Inflammatory macrophage (primary cell): ENCODE results near the gene MED13.
"Not testable (repeated sequence)": the region's sequence is repeated elsewhere in the genome, so short reads cannot be mapped to it uniquely, and the experiment has no call there.

Source experiments
- DNase-seq, 2 donors: peaks; one replicate each; pipeline ENCODE4 v3.0.0-alpha.2; 2020 to 2022

Gene MED13

DNA sequence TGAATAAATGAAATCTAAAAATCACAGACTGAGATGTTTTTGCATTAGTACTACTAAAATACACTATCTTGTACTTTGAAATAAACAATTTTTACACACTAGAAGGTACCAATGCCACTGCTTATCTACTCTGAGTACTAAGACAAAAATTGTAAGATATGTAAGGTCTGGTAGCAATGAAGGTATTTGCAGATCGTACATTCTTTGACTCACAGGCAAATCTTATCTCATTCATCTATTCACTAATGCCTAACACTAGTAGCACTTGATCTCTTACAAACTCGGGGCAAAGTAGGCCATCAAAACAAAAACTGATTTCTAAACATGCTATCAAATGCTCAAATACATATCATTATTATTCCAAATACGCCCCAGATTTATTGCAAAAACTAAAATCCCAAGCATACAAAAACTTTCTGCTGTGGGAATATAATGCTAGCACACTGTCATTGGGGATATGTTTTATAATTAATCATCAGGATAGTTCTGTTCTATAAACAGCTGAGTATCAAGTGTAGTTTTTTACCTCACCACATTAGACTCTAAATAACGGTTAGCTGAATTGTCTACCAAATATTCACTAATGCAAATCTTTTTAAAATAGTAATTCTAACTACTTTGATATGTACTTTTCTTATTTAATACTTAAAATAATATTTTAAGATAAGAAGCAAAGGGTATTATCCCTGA is 68.0 kb downstream of the MED13 start:
- DNase-seq: no peak

DNA sequence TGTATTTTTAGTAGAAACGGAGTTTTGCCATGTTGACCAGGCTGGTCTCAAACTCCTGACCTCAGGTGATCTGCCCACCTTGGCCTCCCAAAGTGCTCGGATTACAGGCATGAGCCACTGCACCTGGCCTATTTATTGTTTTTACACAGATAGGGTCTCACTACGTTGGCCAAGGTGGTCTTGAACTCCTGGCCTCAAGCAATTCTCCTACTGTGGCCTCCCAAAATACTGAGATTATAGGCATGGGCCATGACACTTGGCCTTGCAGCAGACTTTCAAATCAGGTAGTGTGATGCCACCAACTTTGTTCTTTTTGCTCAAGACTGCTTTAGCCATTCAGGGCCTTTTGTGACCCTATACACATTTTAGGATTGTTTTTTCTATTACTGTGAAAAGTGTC is 75.6 kb downstream of the MED13 start:
- DNase-seq: no peak

GRCh38 chr17:61986898-61987297 is 78.2 kb downstream of the MED13 start:
- no peak for DNase-seq

- no peak for DNase-seq
Measured at GRCh38 chr17:61984821-61985220, 80.3 kb downstream of the MED13 start.

- DNase-seq: no peak
Measured at GRCh38 chr17:61981323-61981722, 83.8 kb downstream of the MED13 start.

- no peak for DNase-seq
Measured at GRCh38 chr17:61980535-61980934, 84.5 kb downstream of the MED13 start.

- DNase-seq: no peak
Measured at GRCh38 chr17:61974115-61974514, 91.0 kb downstream of the MED13 start.

- DNase-seq: no peak
Measured at GRCh38 chr17:61972311-61972710, 92.8 kb downstream of the MED13 start.

- DNase-seq: peak in 1 of 2 donors; percentile 71
Measured at GRCh38 chr17:61970030-61970429, 95.0 kb downstream of the MED13 start.

DNA sequence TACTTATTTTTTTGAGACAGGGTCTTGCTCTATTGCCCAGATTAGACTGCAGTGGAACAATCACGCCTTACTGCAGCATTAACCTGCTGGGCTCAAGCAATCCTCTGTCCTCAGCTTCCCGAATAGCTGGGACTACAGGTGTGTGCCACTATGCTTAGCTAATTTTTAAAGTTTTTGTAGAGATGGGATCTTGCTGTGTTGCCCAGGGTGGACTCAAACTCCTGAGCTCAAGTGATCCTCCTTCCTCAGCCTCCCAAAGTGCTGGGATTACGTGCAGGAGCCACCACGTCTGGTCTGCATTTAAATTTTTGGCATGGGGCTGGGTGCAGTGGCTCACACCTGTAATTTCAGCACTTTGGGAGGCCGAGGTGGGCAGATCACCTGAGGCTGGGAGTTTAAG is 96.3 kb downstream of the MED13 start:
- DNase-seq: no peak

DNA sequence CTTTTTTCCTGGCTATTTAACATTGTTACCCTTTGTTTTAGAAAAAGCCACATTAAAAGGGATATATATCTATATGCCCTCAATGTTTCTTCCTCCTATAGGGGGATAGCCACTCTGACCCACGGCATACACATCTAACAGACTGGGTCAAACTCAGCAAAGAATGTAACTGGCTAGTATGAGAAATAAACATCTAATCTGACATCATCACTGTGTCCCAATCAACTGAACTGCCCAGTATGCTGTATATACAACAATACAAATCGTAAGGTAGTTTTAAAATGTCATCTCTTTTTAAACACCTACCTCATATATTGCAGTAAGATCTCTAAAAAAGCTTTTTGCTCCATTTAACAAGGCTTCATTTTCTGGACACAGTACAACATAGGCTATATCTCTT is 97.3 kb downstream of the MED13 start:
- DNase-seq: no peak

DNA sequence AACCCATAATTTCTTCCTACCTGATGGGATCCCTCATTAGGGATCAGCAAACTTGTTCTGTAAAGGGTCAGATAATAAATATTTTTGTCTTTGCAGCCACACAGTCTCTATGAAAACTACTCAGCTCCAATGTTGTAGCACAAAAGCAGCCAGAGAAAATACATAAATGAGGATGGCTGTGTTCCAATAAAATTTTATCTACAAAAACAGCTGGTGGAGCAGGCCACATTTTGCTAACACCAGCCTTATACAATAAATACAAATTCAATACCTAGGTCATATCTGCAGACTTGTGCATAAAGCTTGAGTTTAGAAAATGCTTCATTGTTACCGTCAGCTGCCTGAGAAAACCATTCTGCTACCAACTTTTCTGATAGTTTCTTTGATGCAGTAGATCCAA is 98.9 kb downstream of the MED13 start:
- no peak for DNase-seq

- DNase-seq: no peak
Measured at GRCh38 chr17:61955619-61956018, 109.5 kb downstream of the MED13 start.

DNA sequence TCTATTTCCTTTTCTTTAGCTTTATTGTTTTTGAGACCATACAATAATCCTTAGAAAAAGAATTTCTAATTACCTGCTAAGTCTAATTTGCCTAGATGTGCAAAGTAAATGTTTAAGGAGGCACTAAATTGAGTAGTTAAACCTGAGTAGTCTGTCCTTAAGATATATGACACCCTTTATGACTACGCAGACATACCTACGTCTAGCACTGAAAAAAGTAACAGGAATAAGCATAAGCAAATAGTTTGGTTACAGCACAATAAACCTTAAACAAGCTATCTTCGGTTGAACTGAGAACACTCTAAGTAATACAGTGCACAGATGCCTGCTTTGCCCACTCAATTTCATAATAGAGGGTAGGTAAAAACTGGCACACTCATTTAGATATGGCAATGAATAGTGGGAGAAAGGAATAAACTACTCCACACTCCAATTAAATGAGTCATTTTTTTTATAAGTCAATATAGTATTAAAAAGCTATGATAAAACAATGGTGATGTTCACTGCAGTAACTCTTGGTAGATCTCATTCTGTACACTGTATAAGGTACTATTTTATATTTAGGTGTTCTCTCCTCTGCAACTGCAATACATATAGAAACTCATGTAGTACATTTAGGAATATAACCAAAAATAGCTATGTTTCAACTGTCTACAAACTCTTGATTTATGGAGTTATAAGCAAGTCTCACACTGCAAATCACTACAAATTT is 117.6 kb downstream of the MED13 start:
- DNase-seq: no peak

GRCh38 chr17:61946359-61946758 is 118.7 kb downstream of the MED13 start:
- DNase-seq: no peak

- DNase-seq: no peak
Measured at GRCh38 chr17:61943117-61943516, 122.0 kb downstream of the MED13 start.

DNA sequence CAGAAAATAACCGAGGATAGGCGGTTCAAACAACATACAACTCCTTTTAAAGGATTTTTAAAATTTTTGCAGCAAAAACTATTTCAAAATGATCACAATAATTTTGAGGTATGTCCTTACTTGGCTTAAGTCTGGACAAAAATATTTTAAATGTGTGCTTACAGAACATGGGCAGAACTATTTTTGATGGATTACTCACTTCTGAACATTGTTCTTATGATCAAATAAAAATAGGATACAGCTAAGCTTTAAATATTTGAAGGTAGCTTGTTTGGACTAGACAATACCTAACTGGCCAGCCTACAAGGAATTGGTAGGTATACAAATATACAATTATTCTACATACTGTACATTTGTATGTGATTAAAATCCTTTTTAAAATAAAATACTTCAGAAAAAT is 123.0 kb downstream of the MED13 start:
- no peak for DNase-seq

GRCh38 chr17:61928101-61928436 is 137.0 kb downstream of the MED13 start:
- no peak for DNase-seq

DNA sequence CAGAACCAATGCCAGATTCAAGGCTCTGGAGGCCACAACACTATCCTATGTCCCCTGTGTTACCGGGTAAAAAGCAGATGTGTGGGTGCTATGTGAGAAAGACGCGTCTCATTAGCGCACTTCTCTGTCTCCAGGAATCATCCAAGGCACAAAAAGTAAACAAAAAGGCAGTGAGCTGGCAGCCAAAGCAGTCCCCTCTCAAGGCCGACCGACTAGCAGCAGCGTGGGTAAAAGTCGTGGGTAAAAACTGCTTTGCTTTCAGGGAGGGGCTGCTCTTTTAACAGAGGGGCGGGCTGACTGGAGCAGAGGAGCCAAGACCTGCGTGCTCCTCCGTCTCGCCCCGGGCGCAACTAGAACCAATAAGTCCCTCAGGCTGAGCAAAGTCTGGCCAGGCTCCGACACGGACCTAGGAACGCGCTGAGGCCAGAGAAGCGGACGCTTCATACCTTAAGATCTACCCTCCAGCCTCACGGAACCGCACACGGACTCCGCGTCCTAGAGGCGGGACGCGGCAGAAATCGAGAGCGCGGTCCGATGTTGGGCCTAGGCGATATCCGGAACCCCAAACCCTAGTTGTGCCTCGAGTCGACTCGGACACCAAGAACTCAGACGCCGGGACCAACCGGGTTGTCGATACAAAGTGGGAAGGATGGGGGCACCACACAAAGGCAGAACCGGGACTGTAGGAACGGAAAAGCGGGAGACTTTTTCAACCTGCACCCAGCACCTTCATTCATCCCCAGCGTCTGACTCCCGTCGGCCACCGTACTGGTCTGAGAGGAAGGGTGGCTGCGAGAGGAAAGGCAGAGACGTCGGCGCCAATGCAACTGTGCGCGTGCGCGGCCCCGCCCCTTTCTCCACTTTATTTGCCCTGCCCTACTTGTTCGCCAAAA is 137.6 kb downstream of the MED13 start, which contains the start of gene INTS2:
Gene INTS2, minus strand, starts transcription at position 775 of the 893 bp plus-strand sequence. CDS start 1,338 bp downstream, outside the sequence.
- DNase-seq: peak; percentile 91 to 93

GRCh38 chr17:61926826-61927207 is 138.3 kb downstream of the MED13 start:
- no peak for DNase-seq

- DNase-seq: not testable (repeated sequence)
Measured at GRCh38 chr17:61915162-61915561, 149.9 kb downstream of the MED13 start.

- no peak for DNase-seq
Measured at GRCh38 chr17:61908292-61909037, 156.6 kb downstream of the MED13 start.

DNA sequence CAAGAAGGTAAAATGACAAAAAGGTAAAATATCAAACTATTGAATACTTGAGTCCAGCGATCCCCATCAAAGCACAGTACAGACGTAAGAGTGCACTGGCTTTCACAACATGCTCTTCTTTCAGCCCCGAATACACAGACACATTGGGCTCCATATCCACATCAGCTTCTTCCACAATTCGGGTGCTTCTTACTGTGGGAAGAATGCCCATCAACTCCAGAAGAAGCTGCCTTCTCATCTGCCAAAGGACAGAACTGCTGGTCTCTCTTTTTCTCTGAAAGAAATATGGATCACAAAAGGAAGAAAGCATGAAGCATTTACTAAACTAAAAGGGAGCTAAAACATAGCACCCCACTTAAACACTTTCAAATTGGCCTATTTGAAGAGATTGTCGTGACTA is 157.7 kb downstream of the MED13 start:
- DNase-seq: no peak
